Astrocyte of the spinal cord (primary cell): ENCODE measurements around the gene ZBTB40.

ENCODE experiments used
- DNase-seq: peaks from one replicate; pipeline ENCODE4 v3.0.0; 2011; ENCODE audit warnings: low read depth, low spot score
- H3K4me3 ChIP-seq: 2 replicates; pipeline ENCODE4 v1.5.1; 2011; ENCODE audit warnings: low read depth, mild to moderate bottlenecking, low read length, moderate library complexity
- in situ Hi-C: cut with HindIII; loops from 2 replicates; pipeline ENCODE4 v1.10.0; 2017; ENCODE audit warnings: low sequenced_read_pairs
- TF ChIP-seq, protein P1 (sequence below): IDR thresholded peaks from 2 replicates; pipeline ENCODE4 v1.5.1; 2012; ENCODE audit warnings: low read depth, mild to moderate bottlenecking, low read length, inconsistent platforms

ZBTB40 gene

DNA sequence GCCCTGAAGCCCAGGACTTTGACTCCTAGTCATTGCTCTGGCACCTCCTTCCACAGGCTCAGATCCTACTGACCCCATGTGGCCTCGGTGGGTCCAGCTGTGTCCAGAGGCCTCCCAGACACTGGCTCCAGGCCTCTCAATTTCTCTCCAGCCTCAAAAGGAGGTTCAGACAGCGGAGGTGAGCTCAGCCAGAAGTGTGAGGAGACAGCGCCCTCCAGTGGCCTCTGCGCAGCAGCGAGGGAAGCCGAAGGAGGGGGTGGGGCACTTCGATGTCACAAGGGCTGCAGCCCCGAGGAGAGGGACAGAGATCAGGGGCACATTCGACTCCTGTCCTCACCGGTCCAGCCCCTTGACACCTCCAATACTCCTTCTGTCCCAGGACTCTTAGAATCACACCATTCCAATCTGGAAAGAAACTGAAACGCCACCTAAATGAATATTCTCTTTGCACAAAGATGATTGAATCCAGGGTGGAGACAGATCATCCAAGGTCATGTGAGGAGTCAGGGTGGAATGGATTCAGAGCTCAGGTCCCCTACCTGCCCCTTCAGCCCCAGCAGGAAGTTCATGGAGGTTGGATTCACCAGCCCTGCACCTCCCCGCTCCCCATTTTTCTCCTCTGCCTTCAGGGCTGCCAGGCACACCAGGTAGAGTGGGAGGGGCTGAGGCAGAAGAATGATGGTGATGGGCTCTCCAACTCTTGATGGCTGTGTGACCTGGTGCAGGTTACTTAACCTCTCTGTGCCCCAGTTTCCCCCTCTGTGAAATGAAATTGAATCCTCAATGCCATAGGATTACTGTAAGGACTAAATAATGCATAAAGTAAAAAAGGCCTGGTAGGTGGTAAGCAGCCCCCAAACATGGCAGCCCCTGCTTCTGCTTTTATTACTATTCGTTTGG is 34.8 kb upstream of the ZBTB40 start:
- DNase-seq = peak; percentile 63
- TF ChIP-seq, protein P1, sequence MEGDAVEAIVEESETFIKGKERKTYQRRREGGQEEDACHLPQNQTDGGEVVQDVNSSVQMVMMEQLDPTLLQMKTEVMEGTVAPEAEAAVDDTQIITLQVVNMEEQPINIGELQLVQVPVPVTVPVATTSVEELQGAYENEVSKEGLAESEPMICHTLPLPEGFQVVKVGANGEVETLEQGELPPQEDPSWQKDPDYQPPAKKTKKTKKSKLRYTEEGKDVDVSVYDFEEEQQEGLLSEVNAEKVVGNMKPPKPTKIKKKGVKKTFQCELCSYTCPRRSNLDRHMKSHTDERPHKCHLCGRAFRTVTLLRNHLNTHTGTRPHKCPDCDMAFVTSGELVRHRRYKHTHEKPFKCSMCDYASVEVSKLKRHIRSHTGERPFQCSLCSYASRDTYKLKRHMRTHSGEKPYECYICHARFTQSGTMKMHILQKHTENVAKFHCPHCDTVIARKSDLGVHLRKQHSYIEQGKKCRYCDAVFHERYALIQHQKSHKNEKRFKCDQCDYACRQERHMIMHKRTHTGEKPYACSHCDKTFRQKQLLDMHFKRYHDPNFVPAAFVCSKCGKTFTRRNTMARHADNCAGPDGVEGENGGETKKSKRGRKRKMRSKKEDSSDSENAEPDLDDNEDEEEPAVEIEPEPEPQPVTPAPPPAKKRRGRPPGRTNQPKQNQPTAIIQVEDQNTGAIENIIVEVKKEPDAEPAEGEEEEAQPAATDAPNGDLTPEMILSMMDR = peak; percentile 97
- no peak overlapping the region for H3K4me3 ChIP-seq
- in situ Hi-C loops = no loop called here

DNA sequence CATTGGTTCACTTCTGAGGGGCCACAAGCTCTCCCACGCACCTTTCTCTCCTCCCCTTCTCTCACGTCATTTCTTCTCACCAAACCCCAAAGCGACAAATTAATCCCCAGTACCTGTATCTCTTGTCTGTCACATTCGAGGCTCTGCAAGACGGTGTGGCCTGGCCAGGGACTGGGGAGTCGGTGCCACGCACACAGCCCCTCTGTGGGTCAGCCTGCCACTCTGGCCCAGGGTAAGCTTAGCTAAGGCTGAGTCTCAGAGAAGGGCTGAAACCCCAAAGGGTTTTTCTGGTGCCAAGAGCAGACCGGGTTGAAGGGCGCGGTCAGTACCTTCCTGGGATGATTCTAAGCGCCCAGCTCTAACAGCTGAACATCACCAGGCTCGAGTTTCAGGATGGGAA is 34.2 kb upstream of the ZBTB40 start:
- H3K4me3 ChIP-seq = no peak overlapping the region
- TF ChIP-seq, protein P1 = no peak
- DNase-seq = no peak
- in situ Hi-C loops = no loop called here

DNA sequence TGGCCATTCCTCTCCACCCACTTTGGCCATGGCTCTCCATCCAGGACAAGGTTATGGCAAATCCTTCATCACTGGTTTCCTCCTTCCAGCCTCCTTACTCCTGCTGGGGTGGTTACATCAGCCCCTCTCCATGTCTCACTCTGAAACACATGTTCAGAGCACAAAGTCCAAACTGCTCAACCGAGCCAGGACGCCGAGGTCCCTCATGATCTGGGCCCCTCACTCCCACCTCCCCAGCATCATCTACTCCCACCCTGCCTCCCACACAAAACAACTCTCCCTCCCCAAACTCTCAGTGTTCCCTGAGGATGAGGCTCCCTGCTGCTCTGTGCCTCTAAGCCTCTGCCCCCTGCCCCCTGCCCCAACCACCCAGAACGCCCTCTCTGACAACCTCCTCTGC is 33.3 kb upstream of the ZBTB40 start:
- TF ChIP-seq, protein P1 = no peak
- in situ Hi-C loops = no loop called here
- no peak for DNase-seq
- H3K4me3 ChIP-seq = no peak overlapping the region

DNA sequence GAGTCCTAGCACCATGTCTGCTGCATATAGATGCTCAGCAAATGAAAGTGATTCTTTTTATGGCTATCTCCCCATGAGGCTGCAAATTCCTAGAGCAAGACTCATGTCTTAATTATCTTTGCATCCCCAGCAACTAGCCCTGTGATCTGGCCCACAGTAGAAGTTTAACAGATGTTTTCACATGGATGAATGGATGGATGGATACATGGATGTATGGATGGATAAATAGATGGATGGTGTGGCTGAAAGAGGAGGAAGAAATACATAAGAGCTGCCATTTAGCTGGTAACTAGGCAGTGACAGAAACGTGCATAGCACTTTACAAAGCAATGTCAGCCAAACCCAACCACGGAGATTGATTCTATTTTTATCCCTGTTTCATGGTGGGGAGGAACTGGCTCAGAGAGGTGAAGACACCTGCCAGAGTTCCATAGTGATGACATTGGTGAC is 32.7 kb upstream of the ZBTB40 start:
- DNase-seq = peak; percentile 46
- TF ChIP-seq, protein P1 = no peak
- in situ Hi-C loops = no loop called here
- no peak overlapping the region for H3K4me3 ChIP-seq

DNA sequence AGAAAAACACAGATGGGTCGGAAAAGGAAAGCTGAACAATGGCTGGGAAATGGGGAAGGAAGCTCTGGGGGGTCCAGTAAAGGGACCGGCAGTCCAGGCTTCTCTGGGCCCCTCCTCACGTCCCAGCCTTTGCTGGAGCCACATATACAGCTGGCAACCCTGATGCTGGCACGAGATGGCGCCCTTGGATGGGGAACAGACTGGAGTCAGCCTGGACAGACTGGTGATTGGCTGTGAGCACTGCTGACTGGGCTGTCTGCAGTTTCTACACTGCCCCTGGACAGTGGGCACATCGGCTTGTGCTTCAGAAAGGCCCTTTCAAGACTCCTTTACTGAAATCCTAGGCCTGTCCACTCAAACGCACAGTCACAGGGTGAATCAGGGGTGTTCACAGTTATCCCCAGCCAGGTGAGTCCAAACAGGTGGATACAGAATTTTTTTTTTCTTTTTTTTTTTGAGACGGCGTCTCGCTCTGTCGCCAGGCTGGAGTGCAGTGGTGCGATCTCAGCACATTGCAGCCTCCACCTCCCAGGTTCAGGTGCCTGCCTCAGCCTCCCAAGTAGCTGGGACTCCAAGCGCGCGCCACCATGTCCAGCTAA is 31.1 kb upstream of the ZBTB40 start:
- in situ Hi-C loops = no loop called here
- TF ChIP-seq, protein P1 = peak; percentile 84
- peak; percentile 70 for DNase-seq
- H3K4me3 ChIP-seq = no peak overlapping the region

DNA sequence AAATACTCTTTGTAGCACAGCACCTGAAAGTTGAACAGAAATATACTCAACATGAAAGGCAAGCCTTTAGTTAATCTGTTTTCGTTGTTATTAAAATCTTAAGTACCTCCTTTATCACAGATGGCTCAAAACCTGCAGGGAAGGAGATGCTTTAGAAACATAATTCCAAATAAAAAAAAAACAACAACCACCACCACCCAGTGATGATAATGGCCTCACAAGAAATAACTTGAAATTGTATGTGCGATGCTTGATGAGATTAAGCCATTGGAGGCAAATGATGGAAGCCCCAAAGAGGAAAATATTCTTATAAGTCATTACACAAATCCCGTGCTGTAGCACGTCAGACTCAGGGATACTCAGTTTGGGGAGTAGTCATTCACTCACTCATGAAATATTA is 24.9 kb upstream of the ZBTB40 start:
- in situ Hi-C loops = no loop called here
- H3K4me3 ChIP-seq = no peak overlapping the region
- no peak for DNase-seq
- TF ChIP-seq, protein P1 = no peak
